Heart right ventricle (tissue), 16 donors: ENCODE measurements around the gene SLC25A21. TPM values are rescaled to one million over a fixed set of nuclear protein-coding genes. Genes with fewer than 3 reads are reported as not detected.
A peak's percentile ranks its signal among the peaks of the same experiment; 100 is the strongest.

ENCODE experiments used
- ATAC-seq, 8 donors: fragments of 200-7000 bp; cut with Tn5 transposase; one replicate each; pipeline ENCODE4 v1.9.1; 2020; ENCODE audit warnings: mild to moderate bottlenecking in 8 of 8, moderate library complexity in 8 of 8, moderate number of reproducible peaks in 1 of 8
- DNase-seq, 2 donors: peaks; one replicate each; pipeline ENCODE4 v3.0.0-alpha.2; 2020
- H3K27ac ChIP-seq, 10 donors: fragments of 200-600 bp; sonication (generic) in 2 of 10; one replicate each; pipeline versions ENCODE4 v1.5.0 to v1.8.0; 2020 to 2022; ENCODE audit warnings: mild to moderate bottlenecking in 3 of 10
- H3K27me3 ChIP-seq, 7 donors: fragments of 200-600 bp; one replicate each; pipeline ENCODE4 v1.8.0; 2021 to 2022; ENCODE audit warnings: mild to moderate bottlenecking in 2 of 7
- H3K36me3 ChIP-seq, 9 donors: fragments of 200-600 bp; sonication (generic) in 1 of 9; one replicate each; pipeline versions ENCODE4 v1.5.0 to v1.8.0; 2020 to 2022; ENCODE audit warnings: mild to moderate bottlenecking in 2 of 9
- H3K4me1 ChIP-seq, 9 donors: fragments of 200-600 bp; sonication (generic) in 1 of 9; one replicate each; pipeline versions ENCODE4 v1.5.0 to v1.8.0; 2020 to 2022; ENCODE audit warnings: mild to moderate bottlenecking in 4 of 9
- H3K4me3 ChIP-seq, 10 donors: fragments of 200-600 bp; sonication (generic) in 2 of 10; one replicate each; pipeline versions ENCODE4 v1.5.0 to v1.8.0; 2020 to 2022; ENCODE audit warnings: mild to moderate bottlenecking in 7 of 10, moderate library complexity in 2 of 10
- H3K9me3 ChIP-seq, 11 donors: fragments of 200-600 bp in 10 of 11; sonication (generic) in 2 of 11; one replicate each; pipeline versions ENCODE4 v1.5.0 to v1.8.0; 2013 to 2022; ENCODE audit warnings: mild to moderate bottlenecking in 2 of 11, control low read depth in 1 of 11, moderate library complexity in 1 of 11
- WGBS, 2 donors: extraction: QIAGEN DNeasy Blood & Tissue Kit; methylation state at CpG; one replicate each; pipeline ENCODE4 v1.1.7; 2013; ENCODE audit warnings: inconsistent platforms in 1 of 2; 5-methylcytosine and 5-hydroxymethylcytosine counted together
- intact Hi-C, 10 donors: fragments of 100-400 bp; cut with DNase I; formaldehyde crosslinking; loops; one replicate each; pipeline versions ENCODE4 v1.11.1 to v1.14.2; 2022
- polyA plus RNA-seq, 2 donors: library from polyadenylated mRNA; stranded (reverse); fragments of 200-250 nt; gene quantifications; one replicate each; pipeline ENCODE4 v1.2.3, GENCODE V29; 2013
- total RNA-seq, 10 donors: library from RNA; stranded (reverse); fragmentation: NEBNext Ultra II Directional in 3 of 10; extraction: Animal tissue kit (Norgen Biotek cat#: 25700) in 3 of 10; gene quantifications; one replicate each; pipeline versions ENCODE4 v1.2.1 to v1.2.4, GENCODE V29; 2021 to 2023
- TF ChIP-seq, protein P1 (sequence below), 9 donors: fragments of 200-600 bp; sonication (generic) in 2 of 9; IDR thresholded peaks; one replicate each; pipeline versions ENCODE4 v1.5.0 to v1.8.0; 2021 to 2022; ENCODE audit warnings: antibody characterized with exemption in 9 of 9, mild to moderate bottlenecking in 5 of 9, moderate library complexity in 1 of 9
- donor health status: Arrhythmogenic right ventricular cardiomyopathy.
- donor health status: ischemic (EF 13 %, LVEDD 7.1; RV severe dilation, severe dysfunction).
- donor health status: healthy with polysubstance abuse.
- donor health status: DM: no; HTN: yes; CAD: no.
- donor health status: DM: no; HTN: no; CAD: no.
- donor health status: ischemic (EF 25% LVEDD 6.9; RV normal size, moderate dysfunction).
- donor health status: ischemic (EF 25% LVEDD 5.7; RV mildly dilated, moderate dysfunction).
- donor health status: healthy.
- donor health status: DM: yes; HTN: yes; CAD: no.
- donor health status: Ischemic cardiomyopathy.
- donor health status: ischemic (EF 35%, LVEDD 5.7; RV mildly dilated, moderate dysfunction).
- donor health status: nonischemic (EF 11% LVEDD 7.7; RV severe dilation, severe dysfunction).
- donor health status: DM: yes; HTN: yes; CAD: no.
- donor health status: PGD.
- donor health status: ischemic (EF 29% LVEDD 5.4; RV normal size, mild dysfunction).
- donor health status: nonischemic (EF 23%, LVEDD 6.1; RV moderate dilation, normal function).

The SLC25A21 gene
- total and polyA plus RNA-seq, 12 donors = 0.08 to 1.3 (median 0.34) TPM

DNA sequence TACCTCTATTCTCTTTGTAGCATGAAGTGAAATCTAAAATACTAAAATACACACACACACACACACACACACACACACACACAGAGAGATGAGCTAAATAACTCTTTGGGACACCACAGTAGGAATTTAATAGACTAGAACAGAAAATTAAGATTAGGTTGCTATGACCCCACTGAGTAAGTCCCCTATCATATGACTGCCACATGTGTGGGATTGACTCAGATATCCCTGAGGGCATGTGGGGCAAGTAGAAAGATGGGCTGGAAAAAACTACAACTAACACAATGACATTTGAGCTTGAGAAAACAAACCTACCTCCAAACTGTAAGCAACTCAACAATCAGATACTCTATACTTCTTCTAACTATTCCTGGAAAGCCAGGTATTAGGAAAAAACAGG lies 27.0 kb downstream of the SLC25A21 start:
- TF ChIP-seq, protein P1, sequence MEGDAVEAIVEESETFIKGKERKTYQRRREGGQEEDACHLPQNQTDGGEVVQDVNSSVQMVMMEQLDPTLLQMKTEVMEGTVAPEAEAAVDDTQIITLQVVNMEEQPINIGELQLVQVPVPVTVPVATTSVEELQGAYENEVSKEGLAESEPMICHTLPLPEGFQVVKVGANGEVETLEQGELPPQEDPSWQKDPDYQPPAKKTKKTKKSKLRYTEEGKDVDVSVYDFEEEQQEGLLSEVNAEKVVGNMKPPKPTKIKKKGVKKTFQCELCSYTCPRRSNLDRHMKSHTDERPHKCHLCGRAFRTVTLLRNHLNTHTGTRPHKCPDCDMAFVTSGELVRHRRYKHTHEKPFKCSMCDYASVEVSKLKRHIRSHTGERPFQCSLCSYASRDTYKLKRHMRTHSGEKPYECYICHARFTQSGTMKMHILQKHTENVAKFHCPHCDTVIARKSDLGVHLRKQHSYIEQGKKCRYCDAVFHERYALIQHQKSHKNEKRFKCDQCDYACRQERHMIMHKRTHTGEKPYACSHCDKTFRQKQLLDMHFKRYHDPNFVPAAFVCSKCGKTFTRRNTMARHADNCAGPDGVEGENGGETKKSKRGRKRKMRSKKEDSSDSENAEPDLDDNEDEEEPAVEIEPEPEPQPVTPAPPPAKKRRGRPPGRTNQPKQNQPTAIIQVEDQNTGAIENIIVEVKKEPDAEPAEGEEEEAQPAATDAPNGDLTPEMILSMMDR (IDR thresholded peaks at IDR 0.05) = no peak
- Histone ChIP-seq H3K36me3 (no peaks in the 10 kb centered on the region), H3K9me3 (no peaks in the 10 kb centered on the region), H3K4me3 (no peak overlapping the region), H3K27ac (no peak overlapping the region), H3K4me1 (no peaks in the 10 kb centered on the region), H3K27me3 (no peaks in the 10 kb centered on the region)
- ATAC-seq = no peak
- DNase-seq = no peak
- intact Hi-C loops = loop anchor here in 2 of 10 donors (10.0 kb wide), 2 partner anchors 501 to 591 kb away; no protein-coding TSS in a partner anchor

DNA sequence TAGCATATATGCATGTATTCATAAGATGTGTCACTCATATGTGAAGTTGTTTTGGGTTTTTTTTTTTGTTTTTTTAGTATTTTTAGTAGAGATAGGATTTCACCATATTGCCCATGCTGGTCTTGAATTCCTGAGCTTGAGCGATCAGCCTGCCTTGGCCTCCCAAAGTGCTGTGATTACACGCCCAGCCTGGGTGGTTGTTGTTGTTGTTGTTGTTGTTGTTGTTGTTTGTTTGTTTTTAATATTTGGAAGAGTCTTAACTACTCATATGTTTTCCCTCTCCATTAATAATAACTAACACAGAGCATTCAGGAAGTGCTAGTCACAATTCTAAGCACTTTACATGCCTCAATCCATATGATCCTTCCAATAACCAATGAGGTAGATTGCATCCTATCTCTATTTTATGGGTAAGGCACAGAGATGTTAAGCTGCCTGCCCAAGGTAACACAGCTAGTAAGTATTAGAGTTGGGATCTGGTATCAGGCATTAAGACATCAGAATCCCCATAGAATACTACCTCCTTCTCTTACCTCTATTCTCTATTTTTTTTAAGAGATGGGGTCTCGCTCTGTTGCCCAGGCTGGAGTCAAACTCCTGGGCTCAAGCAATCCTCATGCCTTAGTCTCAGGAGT lies 27.6 kb downstream of the SLC25A21 start:
- H3K27ac ChIP-seq = no peak overlapping the region
- TF ChIP-seq, protein P1 (IDR thresholded peaks at IDR 0.05) = no peak

DNA sequence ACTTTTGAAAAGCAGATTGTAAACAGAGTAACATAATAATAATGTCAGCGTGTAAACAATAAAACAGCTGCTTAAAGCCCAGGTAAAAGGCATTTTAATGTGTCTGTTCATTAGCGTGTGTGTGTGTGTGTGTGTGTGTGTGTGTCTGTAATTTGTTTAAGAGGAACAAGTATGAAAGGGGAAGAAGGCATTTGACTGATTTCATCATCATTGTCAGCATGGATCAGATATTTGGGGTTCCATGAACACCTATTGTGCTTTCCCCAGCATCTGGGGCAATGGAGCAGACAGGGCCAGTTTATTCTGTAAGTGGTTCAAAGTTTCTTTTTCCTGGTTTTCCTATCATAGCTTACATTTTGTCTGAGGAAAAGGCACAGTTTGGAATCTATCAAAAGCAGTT lies 28.9 kb downstream of the SLC25A21 start:
- DNase-seq = no peak
- intact Hi-C loops = loop anchor here in 2 of 10 donors (10.0 kb wide), 2 partner anchors 499 to 589 kb away; no protein-coding TSS in a partner anchor
- no peaks in the 10 kb centered on the region for H3K4me1 ChIP-seq

More for the DNA sequence above, 27.6 kb downstream of the SLC25A21 start:
- Histone ChIP-seq H3K27me3 (no peaks in the 10 kb centered on the region), H3K36me3 (no peaks in the 10 kb centered on the region), H3K4me1 (no peaks in the 10 kb centered on the region), H3K9me3 (no peaks in the 10 kb centered on the region), H3K4me3 (no peak overlapping the region)
- ATAC-seq = no peak
- intact Hi-C loops = loop anchor here in 2 of 10 donors (10.0 kb wide), 2 partner anchors 500 to 590 kb away; no protein-coding TSS in a partner anchor
- DNase-seq = no peak
- 87 to 89% methylated on average over 3 of the region's 3 CpGs for WGBS, 2 donors

DNA sequence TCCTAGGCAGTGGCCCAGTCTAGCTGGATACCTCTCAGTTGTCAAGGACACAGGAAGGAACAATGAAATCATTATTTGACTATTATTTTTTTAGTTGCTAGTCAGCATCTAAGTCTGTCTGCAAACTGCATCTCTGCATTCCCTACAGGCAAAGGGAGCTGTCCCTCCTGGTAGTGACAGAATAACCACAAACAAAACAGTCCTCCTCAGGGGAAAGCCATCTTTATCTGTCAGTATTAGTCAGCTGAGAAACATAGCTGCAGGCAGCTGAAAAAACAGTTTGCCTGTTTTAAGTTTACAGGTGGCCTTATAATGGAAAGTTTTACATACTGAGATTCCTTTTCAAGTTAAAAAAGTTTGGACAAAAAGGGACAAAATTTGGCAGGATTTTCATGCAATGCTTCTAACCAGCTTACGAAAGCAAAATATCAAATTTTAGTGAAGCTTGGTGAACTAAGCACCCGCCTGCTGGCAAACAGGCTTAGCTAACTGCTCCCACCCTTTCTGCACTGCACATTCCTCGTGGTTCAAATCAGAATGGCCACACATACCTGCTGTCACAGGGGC lies 29.5 kb downstream of the SLC25A21 start:
- Histone ChIP-seq H3K27me3 (no peaks in the 10 kb centered on the region), H3K27ac (no peak overlapping the region), H3K36me3 (no peaks in the 10 kb centered on the region), H3K4me1 (no peaks in the 10 kb centered on the region), H3K9me3 (no peaks in the 10 kb centered on the region), H3K4me3 (no peak overlapping the region)
- peak in 1 of 8 donors; percentile 28 for ATAC-seq
- DNase-seq = no peak
- intact Hi-C loops = loop anchor here in 2 of 10 donors (10.0 kb wide), 2 partner anchors 498 to 588 kb away; no protein-coding TSS in a partner anchor
- WGBS, 2 donors = 63 to 73% methylated on average over 3 of the region's 3 CpGs
- TF ChIP-seq, protein P1 (IDR thresholded peaks at IDR 0.05) = no peak

More for the DNA sequence above, 28.9 kb downstream of the SLC25A21 start:
- Histone ChIP-seq H3K27ac (no peak overlapping the region), H3K4me3 (no peak overlapping the region), H3K27me3 (no peaks in the 10 kb centered on the region), H3K9me3 (no peaks in the 10 kb centered on the region), H3K36me3 (no peaks in the 10 kb centered on the region)
- WGBS, 2 donors = 76 to 88% methylated on average over 2 of the region's 2 CpGs
- TF ChIP-seq, protein P1 (IDR thresholded peaks at IDR 0.05) = no peak
- no peak for ATAC-seq
